Sigmoid colon (tissue), 4 donors: ENCODE measurements around the gene TNFRSF19.

Source experiments
- EP300 ChIP-seq, 4 donors: sonication (generic); formaldehyde crosslinking; IDR thresholded peaks; one replicate each; pipeline ENCODE4 v1.6.1; 2017; ENCODE audit warnings: antibody characterized with exemption in 4 of 4
- POLR2A ChIP-seq, 2 donors: fragments of 450-650 bp; IDR thresholded peaks; one replicate each; pipeline ENCODE4 v1.6.1; 2016; ENCODE audit warnings: antibody characterized with exemption in 2 of 2, mild to moderate bottlenecking in 2 of 2, moderate library complexity in 2 of 2
- POLR2AphosphoS5 ChIP-seq, 4 donors: sonication (generic); formaldehyde crosslinking; IDR thresholded peaks; one replicate each; pipeline ENCODE4 v1.6.1; 2017; ENCODE audit warnings: antibody characterized with exemption in 4 of 4
- TF ChIP-seq, protein P1 (sequence below), 4 experiments: fragments of 450-650 bp in 3 of 4; fragments of 200-600 bp in 1 of 4; IDR thresholded peaks; one replicate each; pipeline ENCODE4 v1.5.1; 2016 to 2019; ENCODE audit warnings: antibody characterized with exemption in 4 of 4, mild to moderate bottlenecking in 3 of 4, moderate library complexity in 2 of 4

DNA sequence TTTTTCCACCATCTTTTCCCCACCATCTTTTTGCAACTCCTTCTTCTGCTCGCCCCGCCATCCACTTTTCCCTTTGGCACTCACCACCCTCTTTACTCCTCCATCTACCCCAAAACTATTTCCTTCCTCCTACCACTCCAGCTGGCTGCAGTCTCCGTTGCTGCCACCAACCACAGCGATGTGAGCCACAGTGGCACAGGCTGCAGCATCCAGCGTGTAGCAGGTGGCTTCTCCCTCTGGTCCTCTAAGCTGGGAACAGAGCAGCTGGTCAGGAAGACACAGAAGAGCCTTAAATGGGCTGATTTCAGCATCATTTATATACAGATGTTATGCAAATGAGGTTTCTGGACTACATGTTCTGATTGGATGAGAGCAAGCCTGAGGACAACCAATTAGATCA is 144.5 kb downstream of the TNFRSF19 start:
- TF ChIP-seq EP300 (IDR thresholded peaks at IDR 0.05) (no peak), POLR2A (IDR thresholded peaks at IDR 0.05) (no peak), POLR2AphosphoS5 (IDR thresholded peaks at IDR 0.05) (no peak)
- TF ChIP-seq, protein P1, sequence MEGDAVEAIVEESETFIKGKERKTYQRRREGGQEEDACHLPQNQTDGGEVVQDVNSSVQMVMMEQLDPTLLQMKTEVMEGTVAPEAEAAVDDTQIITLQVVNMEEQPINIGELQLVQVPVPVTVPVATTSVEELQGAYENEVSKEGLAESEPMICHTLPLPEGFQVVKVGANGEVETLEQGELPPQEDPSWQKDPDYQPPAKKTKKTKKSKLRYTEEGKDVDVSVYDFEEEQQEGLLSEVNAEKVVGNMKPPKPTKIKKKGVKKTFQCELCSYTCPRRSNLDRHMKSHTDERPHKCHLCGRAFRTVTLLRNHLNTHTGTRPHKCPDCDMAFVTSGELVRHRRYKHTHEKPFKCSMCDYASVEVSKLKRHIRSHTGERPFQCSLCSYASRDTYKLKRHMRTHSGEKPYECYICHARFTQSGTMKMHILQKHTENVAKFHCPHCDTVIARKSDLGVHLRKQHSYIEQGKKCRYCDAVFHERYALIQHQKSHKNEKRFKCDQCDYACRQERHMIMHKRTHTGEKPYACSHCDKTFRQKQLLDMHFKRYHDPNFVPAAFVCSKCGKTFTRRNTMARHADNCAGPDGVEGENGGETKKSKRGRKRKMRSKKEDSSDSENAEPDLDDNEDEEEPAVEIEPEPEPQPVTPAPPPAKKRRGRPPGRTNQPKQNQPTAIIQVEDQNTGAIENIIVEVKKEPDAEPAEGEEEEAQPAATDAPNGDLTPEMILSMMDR (IDR thresholded peaks at IDR 0.05) = no peak
